NCI-H524 treated with DMSO at 0.1 percent for 48 hours (cell line): ENCODE results near the gene ADORA1.

ENCODE experiments used
- DNase-seq: peaks from one replicate; lab custom pipeline; 2025; lab: John Stamatoyannopoulos, UW

Gene ADORA1

DNA sequence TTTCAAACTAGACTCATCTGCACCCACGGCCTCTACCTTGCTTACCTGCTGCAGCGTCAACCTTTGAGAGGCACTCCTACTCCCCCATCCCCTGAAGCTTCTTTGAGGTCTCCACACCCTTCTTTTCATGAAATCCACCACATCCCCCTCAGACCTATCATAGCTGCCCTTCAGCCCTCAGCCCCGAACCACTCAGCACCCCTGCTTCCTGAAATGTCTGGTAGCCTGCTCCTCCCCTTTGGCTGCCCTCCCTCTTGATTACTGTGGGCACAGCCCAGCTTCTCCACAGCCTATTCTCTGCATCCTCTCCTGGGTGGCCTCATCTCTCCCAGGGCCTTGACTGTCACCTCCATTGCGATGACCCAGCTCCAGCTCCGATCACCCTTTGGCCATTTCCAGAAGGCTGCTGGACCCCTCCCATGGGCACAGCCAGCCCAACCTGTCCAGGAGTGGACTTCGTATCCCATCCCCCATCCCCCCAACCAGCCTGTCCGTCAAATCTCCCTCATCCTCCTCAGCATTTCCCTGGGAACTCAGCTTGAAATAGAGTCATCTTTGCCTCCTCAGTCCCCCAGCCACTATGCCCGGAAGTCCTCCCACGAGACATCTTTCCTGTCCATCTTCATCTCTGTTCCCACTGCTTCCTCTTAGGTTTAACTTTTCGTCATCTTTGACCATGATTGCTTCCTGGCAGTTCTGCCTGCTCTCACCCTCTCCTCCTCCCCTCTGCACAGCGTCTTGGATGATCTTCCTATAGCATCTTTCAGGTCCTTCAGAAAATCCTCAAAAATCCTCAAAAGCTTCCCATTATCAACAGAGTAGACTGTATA lies 6.1 kb upstream of the ADORA1 start:
- DNase-seq: no peak

DNA sequence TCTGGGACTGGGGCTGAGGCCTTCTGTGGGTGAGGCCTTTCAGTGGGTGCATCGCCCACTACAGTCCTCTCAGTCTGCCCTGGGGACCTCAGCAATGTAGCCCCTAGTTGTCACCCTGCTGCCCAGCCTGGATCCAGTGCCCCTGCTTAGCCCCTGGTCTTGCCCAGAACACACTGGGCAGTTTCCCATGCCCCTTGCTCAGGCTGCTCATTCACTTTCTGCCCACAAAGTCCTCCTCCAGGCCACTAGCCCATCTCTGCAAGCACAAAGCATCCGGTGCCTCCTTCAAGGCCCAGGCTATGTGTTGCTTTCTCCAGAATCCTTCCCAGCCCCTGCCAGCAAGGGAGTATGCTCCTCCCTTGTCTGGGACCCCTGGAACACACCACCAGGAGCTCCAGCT lies 5.4 kb upstream of the ADORA1 start:
- DNase-seq: no peak

DNA sequence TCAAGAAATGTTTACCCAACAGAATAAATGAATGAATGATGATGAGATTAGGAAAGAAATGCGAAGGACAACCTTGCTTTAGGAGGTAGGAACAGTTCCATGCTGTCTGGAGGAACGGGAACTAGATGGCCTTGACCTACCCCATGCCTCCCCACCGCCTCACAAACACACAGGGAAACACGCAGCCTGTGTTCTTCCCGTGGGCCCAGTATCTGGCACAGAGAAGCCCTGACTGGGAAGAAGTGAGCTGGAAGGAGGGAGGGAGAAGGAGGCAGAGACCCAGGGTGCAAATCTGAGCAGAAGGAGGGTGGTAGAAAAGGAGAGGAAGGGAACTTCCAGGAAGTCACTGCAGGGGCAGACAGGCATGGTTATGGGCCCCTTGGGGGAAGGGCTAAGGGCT lies 3.5 kb upstream of the ADORA1 start:
- DNase-seq: no peak

DNA sequence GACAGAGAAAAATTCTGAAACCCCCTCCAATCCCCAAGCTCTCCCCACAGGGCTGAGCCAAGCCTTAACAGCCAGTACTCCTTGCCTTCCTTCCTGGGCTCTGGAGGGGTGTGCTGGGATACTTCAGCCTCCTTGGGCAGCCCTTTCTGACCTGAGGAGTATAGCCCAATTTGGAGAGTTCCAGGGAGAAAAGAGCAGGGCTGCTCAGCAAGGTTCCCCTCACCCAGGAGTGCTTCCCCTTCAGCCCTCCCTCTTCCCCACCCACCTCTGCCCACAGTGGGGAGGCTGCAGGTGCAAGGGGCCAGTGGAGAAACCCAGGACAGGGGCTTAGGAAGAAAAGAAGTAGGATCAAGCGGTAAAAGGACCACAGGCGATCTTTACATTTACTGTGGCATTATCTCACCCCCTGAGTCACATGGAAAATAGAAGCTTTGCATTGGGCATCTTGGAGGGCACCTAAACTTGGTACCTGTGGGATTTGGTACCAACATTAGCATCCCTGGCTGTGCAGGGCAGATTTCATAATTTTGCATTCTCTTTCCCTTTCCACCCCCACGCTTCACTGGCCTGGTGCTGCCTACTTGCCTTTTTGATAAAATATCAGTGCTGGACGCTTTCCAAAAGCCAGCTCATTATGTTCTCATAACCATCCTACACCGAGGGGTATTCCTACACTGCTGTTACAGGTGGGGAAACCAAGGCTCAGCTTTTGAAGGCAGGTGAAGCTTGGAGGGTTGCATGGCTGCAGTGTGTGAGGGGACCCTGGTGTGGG lies 2.8 kb upstream of the ADORA1 start:
- DNase-seq: no peak

DNA sequence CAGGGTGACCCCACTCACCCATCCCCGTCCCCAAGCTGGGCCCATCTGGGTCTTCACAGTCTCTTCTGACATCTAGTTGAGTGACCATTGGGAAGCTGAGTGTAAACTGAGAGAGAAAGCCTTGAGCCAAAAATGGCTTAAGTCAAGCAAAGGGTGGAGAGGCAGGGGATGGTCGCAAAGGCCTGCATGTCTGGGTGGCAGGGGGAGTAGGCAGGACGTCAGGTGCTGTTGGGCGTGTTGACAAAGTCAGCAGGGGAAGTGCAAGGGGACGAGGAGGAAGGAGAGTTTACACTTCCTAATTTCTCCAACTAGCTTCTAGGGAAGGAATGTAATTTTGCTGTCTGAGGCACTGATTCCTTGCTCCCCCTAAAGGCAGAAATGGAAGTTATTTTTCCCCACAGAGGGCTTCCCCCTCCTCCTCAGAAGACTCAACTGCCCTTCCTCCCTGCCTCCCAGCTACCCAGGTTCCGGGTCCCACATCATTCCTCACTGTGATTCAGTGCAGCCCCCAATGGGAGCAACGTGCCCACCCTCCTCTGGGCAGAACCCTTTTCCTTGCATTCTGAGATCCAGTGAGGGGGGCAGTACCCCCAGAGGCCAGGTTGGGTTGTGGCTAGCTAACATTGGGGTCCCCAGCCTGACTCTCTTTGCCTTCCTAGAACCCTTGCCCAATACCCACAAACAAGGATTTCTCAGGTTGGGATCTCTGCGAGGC lies 1.2 kb upstream of the ADORA1 start:
- DNase-seq: no peak

DNA sequence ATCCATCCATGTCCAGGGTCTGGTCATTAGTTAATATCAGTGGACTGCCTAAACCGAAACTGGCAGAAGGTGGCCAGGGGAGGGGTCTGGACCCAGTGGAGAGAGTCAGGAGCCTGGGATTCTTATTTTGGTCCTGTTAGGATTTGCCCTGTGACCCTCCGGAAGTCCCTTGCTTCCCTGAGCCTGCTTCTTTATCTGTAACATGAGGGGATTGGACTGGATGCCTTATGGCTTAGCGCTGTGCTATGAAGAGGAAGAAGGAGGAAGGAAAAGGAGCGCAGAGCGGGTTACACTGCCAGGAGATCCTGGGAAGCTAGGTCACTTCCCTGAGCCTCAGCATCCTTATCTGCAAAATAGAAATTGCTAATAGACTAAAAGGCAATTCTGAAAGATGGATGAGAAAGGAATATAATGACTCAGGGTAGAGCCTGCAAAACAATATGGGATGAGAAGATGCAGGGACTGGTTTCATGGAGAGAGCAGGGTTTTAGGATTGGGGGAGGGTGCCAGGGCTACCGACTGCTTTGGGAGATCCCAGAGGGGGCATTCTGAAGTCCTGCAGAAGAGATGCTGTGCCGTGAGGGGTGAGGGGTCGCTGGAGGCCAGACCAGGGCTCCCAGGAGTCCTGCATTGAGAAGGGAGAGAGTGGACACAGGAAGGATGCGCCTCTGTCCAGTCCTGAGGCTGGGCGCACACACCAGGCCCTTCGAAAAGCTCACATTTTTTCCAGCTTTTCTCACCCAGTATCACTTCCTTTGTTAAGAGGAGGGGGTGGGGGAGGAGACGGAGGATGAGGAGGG lies 460 bp upstream of the ADORA1 start:
- DNase-seq: no peak

DNA sequence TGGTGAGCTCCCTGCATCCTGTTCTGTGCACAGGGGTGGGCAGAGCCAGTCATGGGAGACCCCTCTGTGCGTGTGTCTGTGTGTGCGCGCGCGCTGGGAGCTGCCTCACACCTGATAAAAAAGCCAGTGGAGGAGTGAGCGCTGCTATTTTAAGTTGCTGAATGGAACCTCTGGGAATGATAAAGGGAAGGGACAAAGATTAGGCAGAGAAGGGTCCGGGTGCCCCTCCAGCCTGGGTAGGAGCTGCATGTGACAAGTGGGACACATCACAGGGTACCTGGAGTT lies 847 bp downstream of the ADORA1 start:
- no peak for DNase-seq

DNA sequence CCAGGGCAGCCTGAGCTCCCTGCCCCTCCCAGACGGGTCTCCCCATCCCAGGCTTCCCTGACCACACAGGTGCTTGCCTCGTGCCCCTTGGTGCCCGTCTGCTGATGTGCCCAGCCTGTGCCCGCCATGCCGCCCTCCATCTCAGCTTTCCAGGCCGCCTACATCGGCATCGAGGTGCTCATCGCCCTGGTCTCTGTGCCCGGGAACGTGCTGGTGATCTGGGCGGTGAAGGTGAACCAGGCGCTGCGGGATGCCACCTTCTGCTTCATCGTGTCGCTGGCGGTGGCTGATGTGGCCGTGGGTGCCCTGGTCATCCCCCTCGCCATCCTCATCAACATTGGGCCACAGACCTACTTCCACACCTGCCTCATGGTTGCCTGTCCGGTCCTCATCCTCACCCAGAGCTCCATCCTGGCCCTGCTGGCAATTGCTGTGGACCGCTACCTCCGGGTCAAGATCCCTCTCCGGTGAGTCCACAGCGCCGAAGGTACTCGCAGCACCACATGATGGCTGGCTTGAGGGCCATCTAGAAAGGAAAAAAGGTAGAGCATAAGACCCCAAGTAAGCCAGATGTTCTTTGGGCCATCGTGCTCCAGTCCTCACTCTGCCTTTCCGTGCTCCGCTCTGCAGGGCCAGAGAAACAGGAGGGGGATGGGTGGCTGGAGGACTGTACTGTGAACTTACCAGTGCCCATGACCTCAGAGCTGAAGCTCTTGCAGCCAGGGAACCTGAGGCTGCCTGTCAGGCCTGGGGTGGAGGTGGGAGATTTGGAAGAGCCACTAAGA lies 1.4 kb downstream of the ADORA1 start:
- no peak for DNase-seq

DNA sequence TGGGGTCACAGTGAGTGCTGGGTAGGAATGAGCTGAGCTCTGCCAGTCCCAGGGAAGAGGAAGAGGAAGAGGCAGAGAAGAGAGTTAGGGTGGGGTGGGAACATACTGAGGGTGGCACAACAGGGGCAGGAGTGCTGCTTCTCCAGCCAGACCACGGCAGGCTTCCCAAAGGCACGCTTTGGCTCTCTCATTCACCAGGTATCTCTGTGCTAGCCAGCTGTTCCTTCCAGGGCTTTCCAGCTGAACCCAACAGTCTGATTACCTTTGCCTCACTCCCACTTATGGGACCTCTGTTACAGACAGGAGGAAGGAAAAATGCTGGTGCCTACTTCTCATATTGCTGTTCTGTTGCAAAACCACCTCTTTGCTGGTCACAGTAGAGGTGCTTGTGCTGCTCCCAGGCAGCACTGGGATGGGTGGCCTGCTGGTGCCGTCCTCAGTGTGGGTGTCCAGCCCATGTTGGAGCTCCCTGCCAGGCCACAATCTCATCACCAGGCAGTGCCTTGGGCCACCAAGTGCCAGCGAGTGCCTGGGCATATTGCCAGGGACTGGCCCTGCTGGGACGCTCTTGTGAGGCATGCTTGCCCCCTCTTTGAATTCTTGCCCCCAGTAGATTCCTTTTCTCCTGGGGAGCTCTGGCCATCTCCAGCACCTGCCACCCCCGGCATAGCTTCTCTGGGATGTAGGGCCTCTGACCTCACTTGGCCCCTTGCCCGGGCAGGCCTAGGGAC lies 2.1 kb downstream of the ADORA1 start:
- no peak for DNase-seq

DNA sequence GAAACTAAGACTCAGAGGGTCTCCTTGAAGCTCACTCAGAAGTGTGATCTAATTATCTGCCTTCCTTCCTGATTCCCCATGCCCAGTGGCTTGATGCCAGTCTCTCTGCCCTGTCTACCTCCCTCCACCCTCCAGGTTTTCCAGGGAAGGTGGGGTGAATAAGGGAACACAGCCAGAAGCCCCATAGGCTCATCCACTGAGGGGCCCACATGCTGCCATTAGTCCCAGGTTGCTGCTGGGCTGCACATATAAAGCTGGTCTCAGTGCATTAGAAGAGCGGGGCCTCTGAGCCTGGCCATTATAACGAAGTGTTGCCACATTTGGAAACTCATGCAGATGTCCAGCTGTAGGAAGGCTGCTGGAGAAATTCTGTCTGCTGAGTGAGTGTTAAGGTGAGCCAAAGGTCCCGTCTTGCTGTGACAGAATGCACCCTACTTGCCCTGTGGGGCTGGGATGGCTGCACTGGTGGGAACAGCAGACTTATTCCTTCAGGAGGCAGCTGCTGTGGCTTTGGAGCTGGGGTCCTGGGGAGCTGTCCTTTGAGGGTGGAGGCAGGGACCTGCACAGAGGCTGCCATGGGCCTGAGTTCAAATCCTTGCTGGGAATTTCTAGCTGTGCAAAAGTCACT lies 2.9 kb downstream of the ADORA1 start:
- no peak for DNase-seq

DNA sequence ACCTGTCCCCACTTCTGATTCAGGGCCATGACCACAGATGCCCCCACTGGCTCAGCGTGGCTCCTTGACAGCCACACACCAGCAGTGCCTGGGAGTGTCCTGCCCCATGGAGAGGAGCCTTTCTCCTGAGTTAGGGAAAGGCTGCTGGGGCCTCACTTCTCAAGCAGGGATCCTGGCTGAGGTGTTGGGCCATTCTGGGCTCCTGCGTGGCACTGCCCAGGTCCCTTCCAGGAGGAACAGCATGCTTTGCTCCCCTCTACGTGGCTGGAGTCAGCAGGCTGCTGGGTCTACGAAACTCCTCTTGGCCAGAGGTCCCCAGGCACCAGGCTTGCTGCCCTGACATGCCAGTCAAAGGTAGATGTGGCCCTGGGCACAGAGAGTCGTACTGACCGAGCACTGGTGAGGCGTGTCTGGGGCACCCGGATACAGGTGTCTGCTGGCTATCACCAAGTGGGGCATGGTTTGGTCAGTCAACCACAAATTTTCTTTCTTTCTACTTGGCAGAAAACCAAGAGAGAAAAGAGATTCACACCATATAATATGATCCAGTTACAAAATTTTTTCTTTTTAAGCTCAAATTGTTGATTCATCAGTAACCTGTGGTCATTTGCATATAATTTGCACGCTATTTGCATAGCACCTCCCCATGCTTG lies 4.1 kb downstream of the ADORA1 start:
- DNase-seq: no peak

DNA sequence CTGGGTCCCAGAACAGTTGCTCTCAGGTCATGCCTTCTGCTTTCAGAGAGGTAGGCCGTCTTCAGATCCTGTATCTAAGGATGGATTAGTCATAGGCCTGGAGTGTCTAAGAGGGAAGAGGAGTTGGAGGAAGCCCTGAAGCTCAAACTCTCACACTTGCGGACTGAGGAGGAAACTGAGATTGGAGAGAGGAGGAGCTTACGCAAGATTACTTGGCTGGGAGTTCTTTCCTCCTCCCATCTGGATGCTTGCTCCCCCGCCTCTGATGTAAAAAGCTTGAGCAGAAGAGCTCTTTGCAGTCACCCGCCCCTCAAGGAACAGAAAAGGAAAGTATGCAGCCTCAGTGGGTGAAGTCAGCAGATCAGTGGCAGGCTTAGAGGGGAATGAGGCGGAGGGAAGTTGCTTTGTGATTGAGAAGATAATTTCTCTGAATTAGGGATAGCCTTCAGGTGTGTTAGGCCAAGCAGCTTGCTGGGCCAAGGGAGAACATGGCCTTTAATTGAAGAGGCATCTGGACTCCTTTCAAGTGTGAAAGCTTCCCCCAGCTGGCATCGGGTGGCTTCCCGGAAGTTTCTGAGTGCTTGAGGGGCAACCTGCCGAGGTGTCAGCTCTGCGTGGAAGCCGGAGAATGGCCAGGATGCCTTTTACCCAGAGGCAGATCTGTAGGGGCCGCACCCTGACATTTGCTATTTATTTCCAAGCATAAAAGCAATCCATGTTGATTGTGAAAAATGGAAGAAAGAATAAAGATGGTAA lies 6.6 kb downstream of the ADORA1 start:
- DNase-seq: peak; percentile 65

DNA sequence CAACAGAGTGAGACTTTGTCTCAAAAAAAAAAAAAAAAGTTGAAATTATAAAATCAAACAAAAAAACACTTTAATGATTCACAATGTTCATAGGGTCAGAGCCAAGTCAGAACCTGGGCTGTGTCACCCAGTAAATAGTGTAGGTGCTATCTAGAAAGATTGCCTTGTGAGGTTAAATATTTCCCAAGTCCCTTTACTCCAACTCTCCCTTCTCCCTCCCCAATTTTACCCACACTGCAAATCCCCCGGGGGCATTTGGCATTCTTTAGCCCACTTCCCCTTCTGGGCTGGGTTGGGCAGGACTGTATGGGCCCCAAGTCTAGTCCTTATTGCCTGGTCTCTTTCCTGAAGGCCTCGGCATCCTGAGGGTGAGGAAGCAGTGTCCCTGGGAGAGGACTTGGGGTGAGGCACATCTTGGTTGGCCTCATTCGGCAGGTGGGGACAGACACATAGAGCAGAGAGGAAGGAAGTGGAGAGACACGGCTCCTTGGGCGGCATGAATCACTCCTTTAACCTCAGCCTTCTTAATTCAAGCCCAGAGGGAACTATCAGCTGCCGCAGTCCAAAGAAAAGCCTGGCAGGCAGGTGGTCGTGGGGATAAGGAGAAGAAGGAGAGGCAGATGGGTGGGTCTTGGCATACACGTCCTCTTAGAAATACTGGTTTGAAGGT lies 8.2 kb downstream of the ADORA1 start:
- DNase-seq: no peak

DNA sequence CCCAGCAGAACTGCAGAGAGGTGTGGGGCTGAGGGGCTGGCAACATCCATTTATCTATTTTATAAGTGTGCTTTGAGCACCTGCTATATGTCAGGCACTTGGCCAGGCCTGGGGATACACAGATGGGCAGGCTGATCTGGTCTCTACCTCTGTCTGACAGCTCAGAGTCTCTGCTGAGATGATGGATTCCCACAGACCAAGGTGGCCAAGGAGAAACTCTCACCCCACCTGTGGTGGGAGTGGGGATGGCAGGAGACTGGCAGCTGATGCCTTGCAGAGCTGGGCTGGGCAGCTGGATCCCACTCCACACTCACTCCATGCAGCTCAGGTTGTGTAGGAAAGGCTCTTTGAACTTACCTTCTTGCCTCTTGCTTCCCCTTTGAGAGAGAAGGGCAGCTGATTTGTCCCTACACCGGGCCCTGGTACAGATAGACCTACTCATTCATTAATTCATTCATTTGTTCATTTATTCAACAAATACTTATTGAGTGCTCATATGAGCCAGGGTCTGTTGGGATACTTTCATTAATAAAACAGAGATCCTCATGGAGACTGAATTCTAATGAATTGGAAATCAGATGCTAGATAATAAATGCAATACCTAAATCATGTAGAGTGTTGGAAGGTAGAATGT lies 9.0 kb downstream of the ADORA1 start:
- DNase-seq: peak; percentile 52

DNA sequence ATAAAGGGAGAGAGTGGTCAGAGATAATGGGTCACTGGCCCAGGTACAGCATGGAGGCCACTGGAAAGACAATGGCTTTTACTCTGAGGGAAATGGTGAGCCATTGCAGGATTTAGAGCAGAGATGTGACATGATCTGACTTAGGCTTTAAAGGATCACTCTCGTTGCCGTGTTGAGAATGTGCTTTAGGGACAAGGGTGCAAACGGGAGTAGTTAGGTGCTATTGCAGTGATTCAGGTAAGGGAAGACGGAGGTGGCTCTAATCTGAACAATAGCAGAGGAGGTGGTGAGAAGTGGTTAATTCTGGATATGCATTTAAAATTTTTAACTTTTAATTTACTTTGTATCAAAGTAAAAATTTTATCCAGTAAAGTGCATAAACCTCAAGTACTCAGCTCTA lies 9.8 kb downstream of the ADORA1 start:
- DNase-seq: no peak

DNA sequence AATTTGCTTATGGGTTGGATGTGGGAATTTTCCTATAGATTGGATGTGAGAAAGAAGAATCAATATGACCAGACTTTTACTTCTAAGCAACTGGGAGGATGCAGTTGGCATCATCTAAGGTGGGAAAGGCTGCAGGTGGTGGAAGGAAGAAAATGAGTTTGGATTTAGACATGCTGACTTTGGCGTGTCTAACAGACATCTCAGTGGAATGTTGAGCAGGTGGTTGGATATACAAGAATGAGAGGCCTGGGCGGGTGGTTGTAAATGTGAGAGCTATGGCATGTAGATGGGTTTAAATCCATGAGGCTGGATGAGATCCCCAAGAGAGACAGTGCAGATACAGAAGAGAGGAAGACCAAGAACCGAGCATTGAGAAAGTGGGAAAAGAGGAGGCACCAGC lies 10.5 kb downstream of the ADORA1 start:
- DNase-seq: no peak

DNA sequence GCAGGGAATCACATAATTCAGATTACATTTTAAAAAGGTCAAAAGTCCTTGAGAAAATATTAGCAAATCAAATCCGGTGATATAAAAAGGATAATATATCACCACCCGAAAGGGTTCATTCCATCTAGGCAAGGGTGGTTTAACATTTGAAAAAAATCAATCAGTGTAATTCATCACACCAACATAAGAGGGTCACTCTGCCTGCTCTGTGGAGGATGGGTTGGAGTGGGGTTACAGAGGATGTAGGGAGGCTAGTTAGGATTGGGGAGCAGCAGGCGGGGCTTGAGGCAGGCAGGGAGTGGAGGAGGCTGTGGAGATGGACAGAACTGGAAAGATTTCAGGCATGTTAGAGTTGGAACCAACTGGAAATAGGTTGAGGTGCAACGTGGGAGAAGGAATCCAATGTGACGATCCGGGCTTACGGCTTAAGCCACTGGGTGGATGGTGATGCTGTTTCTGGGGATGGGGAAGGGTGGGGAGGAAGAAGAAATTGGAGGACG lies 12.5 kb downstream of the ADORA1 start:
- no peak for DNase-seq
